Osteoblast (primary cell): ENCODE results near the gene CLTCL1. TPM values are rescaled to one million over a fixed set of nuclear protein-coding genes. Genes with fewer than 3 reads are reported as not detected.

Source experiments
- DNase-seq: peaks from one replicate; pipeline ENCODE4 v3.0.0; 2011; ENCODE audit warnings: low spot score, mixed read lengths; ENCODE audit not compliant: insufficient read length; ENCODE audit errors: missing footprints
- H2AFZ ChIP-seq: 2 replicates; pipeline ENCODE4 v1.6.0; 2011; ENCODE audit warnings: mild to moderate bottlenecking, low read length
- H3K27ac ChIP-seq: 2 replicates; pipeline ENCODE4 v1.5.1; 2011; ENCODE audit warnings: mild to moderate bottlenecking, low read depth, low read length, moderate library complexity
- H3K27me3 ChIP-seq: 2 replicates; pipeline ENCODE4 v1.6.0; 2012; ENCODE audit warnings: mild to moderate bottlenecking, control low read depth, inconsistent platforms, low read length, moderate library complexity; ENCODE audit not compliant: insufficient read depth
- H3K36me3 ChIP-seq: 2 replicates; pipeline ENCODE4 v1.5.1; 2011; ENCODE audit warnings: mild to moderate bottlenecking, low read length, control low read depth, moderate library complexity; ENCODE audit not compliant: insufficient read depth
- H3K4me1 ChIP-seq: 2 replicates; pipeline ENCODE4 v1.5.1; 2011; ENCODE audit warnings: mild to moderate bottlenecking, low read length, control low read depth, moderate library complexity; ENCODE audit not compliant: insufficient read depth
- H3K4me2 ChIP-seq: 2 replicates; pipeline ENCODE4 v1.6.0; 2011; ENCODE audit warnings: mild to moderate bottlenecking, low read length; ENCODE audit not compliant: insufficient read depth
- H3K4me3 ChIP-seq: fragments of 200-600 bp; sonication (generic); 3 replicates; pipeline ENCODE4 v1.5.1; 2012; ENCODE audit warnings: mild to moderate bottlenecking, low read length, inconsistent platforms; ENCODE audit not compliant: insufficient read depth
- H3K79me2 ChIP-seq: 2 replicates; pipeline ENCODE4 v1.6.0; 2012; ENCODE audit warnings: mild to moderate bottlenecking, low read length, control low read depth, inconsistent platforms; ENCODE audit not compliant: insufficient read depth
- H3K9me3 ChIP-seq: 2 replicates; pipeline ENCODE4 v1.5.1; 2011; ENCODE audit warnings: low read depth, low read length, control low read depth
- H4K20me1 ChIP-seq: 2 replicates; pipeline ENCODE4 v1.6.0; 2012; ENCODE audit warnings: mild to moderate bottlenecking, low read length, control low read depth; ENCODE audit not compliant: insufficient read depth
- total RNA-seq: library from RNA; depleted of rRNA; stranded (reverse); fragments of >200 nt; gene quantifications from 2 replicates; pipeline ENCODE4 v1.2.3, GENCODE V29; 2012
- TF ChIP-seq, protein P1 (sequence below): IDR thresholded peaks from 2 replicates; pipeline ENCODE4 v1.5.1; 2011; ENCODE audit warnings: mild to moderate bottlenecking, low read depth, low read length, moderate library complexity; ENCODE audit errors: extremely low read depth

CLTCL1 gene
- total RNA-seq, 1 donor: 29.7 TPM

DNA sequence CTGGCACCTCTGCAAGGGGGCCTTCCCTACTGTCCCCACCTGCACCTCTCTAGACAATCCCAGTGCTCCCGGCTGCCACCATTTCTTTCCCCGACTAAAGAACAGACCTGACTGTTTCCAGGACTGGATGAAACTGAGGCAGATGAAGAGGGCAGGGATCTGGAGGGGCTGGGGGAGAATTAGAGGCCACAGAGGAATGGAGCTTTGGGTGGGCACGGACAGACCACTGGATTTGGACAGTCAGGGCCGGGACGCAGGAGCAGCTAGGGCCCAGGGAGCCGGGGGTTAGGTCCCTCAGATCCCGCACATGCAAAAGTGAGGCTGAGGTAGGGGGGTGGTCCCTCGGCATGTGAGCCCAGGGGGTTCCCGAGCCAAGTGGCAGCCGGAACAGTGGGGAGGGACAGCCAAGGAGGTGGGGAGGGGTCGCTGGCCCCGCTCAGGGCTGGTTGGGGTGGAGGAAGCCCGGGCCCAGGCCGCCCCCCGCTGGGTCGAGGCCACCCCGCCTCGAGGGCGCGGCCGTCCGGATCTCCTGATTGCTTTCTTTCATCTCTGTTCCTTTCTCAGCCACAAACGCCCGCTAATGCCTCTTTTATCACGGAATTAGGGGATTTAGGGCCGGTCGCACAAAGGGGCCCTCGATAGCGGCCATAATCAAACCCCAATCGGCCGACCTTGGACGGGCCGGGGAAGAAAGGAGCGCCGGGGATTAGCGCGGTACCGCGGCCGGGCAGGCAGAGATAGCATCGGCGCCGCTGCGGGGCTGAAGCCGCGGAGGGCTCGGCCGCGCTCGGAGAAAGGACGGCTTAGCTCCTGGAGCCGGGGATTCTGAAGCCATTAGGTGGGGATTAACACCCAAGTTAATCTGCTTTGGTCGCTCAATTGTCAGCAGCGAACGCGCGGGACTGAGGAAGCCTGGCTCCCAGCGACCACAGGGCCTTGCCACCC is 122.2 kb downstream of the CLTCL1 start:
- peak overlapping the region; percentile 63 for H3K4me3 ChIP-seq
- no peaks in the 10 kb centered on the region for H3K36me3 ChIP-seq
- TF ChIP-seq, protein P1, sequence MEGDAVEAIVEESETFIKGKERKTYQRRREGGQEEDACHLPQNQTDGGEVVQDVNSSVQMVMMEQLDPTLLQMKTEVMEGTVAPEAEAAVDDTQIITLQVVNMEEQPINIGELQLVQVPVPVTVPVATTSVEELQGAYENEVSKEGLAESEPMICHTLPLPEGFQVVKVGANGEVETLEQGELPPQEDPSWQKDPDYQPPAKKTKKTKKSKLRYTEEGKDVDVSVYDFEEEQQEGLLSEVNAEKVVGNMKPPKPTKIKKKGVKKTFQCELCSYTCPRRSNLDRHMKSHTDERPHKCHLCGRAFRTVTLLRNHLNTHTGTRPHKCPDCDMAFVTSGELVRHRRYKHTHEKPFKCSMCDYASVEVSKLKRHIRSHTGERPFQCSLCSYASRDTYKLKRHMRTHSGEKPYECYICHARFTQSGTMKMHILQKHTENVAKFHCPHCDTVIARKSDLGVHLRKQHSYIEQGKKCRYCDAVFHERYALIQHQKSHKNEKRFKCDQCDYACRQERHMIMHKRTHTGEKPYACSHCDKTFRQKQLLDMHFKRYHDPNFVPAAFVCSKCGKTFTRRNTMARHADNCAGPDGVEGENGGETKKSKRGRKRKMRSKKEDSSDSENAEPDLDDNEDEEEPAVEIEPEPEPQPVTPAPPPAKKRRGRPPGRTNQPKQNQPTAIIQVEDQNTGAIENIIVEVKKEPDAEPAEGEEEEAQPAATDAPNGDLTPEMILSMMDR: no peak
- H3K4me1 ChIP-seq: peaks cover 28% of the 10 kb centered on the region
- H3K79me2 ChIP-seq: peaks cover 41% of the 10 kb centered on the region
- DNase-seq: peak; percentile 83
- H3K9me3 ChIP-seq: no peaks in the 10 kb centered on the region
- peak overlapping the region; percentile 80 for H2AFZ ChIP-seq
- H4K20me1 ChIP-seq: peaks cover 16% of the 10 kb centered on the region
- peak overlapping the region; percentile 81 for H3K4me2 ChIP-seq
- no peak overlapping the region for H3K27ac ChIP-seq
- H3K27me3 ChIP-seq: peaks cover 31% of the 10 kb centered on the region

DNA sequence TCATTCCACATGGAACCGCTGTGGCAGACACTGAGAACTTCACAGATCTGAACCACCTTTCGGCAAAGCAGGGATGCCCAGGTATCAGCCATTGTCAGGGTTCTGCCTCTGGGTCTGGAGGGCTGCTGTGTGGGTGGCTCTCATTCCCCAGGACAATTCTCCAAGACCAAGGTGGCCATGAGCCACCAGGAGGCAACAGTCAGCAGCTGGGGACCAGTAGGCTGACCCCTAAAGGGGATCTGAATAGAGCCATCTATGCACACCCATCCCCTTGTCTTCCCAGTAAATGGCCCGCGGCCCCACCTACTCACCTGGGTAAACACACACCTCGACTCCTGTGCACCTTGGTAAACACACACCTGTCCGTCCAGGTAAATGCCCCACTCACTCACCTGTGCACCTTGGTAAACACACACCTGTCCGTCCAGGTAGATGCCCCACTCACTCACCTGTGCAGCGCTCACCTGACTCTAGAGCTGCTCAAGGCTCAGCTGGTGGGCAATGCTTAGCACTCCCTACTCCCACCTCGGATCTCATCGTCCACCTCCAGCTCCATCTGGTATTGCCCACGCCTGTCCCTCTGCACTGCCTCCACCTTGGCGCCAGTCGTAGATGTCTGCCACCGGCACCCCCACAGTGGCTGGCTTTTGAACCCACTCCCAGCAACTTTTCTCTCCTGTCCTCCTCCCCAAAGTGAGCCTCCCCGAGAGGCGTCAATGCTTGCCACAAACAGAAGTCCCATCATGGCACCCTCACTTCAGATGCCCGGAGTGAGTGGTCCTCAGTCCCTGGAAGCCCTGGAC is 123.2 kb downstream of the CLTCL1 start:
- H3K9me3 ChIP-seq: no peaks in the 10 kb centered on the region
- no peak overlapping the region for H2AFZ ChIP-seq
- no peak overlapping the region for H3K4me3 ChIP-seq
- peaks cover 31% of the 10 kb centered on the region for H3K79me2 ChIP-seq
- H3K4me1 ChIP-seq: peaks cover 19% of the 10 kb centered on the region
- H3K36me3 ChIP-seq: no peaks in the 10 kb centered on the region
- peak; percentile 53 for DNase-seq
- no peak overlapping the region for H3K4me2 ChIP-seq
- no peak overlapping the region for H3K27ac ChIP-seq
- TF ChIP-seq, protein P1: no peak
- peaks cover 7% of the 10 kb centered on the region for H4K20me1 ChIP-seq
- peaks cover 31% of the 10 kb centered on the region for H3K27me3 ChIP-seq

DNA sequence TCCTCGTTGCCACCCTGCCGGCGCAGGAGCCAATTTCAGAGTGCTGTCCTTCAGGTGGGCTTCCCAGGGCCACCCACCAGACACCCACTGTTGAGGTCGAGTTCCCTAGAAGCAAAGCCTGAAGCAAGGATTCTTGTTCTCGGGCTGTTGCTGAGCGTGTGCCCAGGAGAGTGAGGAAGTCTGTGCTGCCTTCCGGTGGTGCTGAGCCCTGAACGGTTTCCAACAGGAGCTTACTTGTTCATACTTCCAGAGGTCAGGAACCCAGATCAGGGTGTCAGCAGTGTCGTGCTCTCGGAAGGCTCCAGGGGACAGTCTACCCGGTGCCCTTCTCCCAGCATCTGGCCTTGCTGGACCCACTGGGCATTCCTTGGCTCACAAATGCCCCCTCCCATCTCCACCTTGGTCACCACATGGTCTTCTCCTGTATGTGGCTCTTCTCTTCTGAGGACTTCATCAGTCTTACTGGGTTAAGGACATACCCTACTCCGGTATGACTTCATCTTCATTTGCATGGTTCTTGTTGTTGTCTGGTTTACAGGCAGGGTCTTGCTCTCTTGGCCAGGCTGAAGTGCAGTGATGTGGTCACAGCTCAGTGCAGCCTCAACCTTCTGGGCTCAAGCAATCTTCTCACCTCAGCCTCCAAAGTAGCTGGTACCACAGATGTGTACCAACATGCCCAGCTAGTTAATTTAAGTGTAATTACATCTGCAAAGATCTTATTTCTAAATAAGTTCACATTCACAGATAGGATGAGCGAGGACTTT is 124.2 kb downstream of the CLTCL1 start:
- Histone ChIP-seq H3K27ac (no peak overlapping the region), H3K4me1 (peaks cover 9% of the 10 kb centered on the region), H3K9me3 (no peaks in the 10 kb centered on the region), H3K4me2 (no peak overlapping the region), H3K36me3 (no peaks in the 10 kb centered on the region), H4K20me1 (no peaks in the 10 kb centered on the region), H3K27me3 (peaks cover 31% of the 10 kb centered on the region), H3K4me3 (no peak overlapping the region), H3K79me2 (peaks cover 21% of the 10 kb centered on the region), H2AFZ (no peak overlapping the region)
- TF ChIP-seq, protein P1: no peak
- peak; percentile 32 for DNase-seq
